Activated B cell treated with CpG ODN at 0.5 μM for 24 hours (primary cell): Measurements from ENCODE around the gene DHRS13. TPM values are rescaled to one million over a fixed set of nuclear protein-coding genes. Genes with fewer than 3 reads are reported as not detected.

Source experiments
- ATAC-seq: fragments of 200-7000 bp; cut with Tn5 transposase; one replicate; pipeline ENCODE4 v1.10.0; 2021; ENCODE audit warnings: low read depth, mild to moderate bottlenecking, moderate library complexity
- CTCF ChIA-PET: fragments of 350-600 bp; sonication (Branson Sonifier 250); formaldehyde crosslinking; loops from one replicate; lab custom pipeline; 2021; ENCODE audit warnings: antibody characterized with exemption; lab: Charles Lee
- POLR2A ChIA-PET: fragments of 350-600 bp; sonication (Branson Sonifier 250); formaldehyde crosslinking; loops from one replicate; lab custom pipeline; 2021; ENCODE audit warnings: antibody characterized with exemption; lab: Charles Lee
- DNase-seq: peaks from one replicate; pipeline ENCODE4 v3.0.0; 2022
- H3K27ac Mint-ChIP-seq: one replicate; pipeline ENCODE4 v1.8.0; 2020; ENCODE audit warnings: mixed read lengths
- H3K27me3 Mint-ChIP-seq: one replicate; pipeline ENCODE4 v1.8.0; 2021; ENCODE audit warnings: mixed read lengths
- H3K36me3 Mint-ChIP-seq: one replicate; pipeline ENCODE4 v1.8.0; 2021; ENCODE audit warnings: low read depth, mixed read lengths
- H3K4me1 Mint-ChIP-seq: one replicate; pipeline ENCODE4 v1.8.0; 2021; ENCODE audit warnings: mixed read lengths
- H3K4me3 Mint-ChIP-seq: one replicate; pipeline ENCODE4 v1.8.0; 2020; ENCODE audit warnings: mild to moderate bottlenecking, mixed read lengths
- H3K9me3 Mint-ChIP-seq: one replicate; pipeline ENCODE4 v1.8.0; 2020; ENCODE audit warnings: mixed read lengths
- intact Hi-C: fragments of 100-400 bp; cut with micrococcal nuclease; formaldehyde crosslinking; loops from one replicate; pipeline ENCODE4 v1.15.1; 2024
- total RNA-seq: library from RNA; stranded (reverse); gene quantifications from 2 replicates; pipeline ENCODE4 v1.2.3, GENCODE V29; 2022
- TF ChIP-seq, protein P1 (sequence below): fragments of 200-600 bp; IDR thresholded peaks from one replicate; pipeline ENCODE4 v1.8.0; 2022; ENCODE audit warnings: antibody characterized with exemption, mild to moderate bottlenecking

DHRS13 gene
- total RNA-seq, 1 donor from 2014 or later: 39.6 TPM

DNA sequence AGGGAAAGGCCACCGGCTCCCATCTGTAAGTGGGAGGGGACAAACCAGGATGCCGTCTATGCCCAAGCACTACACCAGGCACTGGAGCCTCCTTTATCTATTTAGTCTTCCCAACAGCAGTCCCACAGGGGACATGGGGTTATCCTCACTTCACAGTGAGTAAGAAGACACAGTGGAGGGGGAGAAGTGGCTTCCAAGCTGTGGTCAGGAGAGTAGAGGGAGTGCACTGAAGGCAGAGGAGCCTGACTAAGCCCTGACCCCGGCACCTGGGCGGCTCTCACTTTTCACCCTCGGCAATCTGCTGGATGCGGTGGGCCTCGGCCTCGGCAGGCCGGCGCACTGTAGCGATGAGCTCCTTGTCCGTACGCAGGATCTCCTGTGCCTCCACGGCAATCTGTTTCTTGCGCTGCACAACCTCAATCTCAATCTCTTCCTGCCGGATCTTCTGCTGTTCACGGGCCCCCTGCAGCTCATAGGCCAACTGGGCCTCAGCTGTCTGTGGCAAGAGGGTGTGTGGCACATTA is 21.3 kb downstream of the DHRS13 start:
- intact Hi-C loops: no loop called here
- H3K27me3 Mint-ChIP-seq: no peaks in the 10 kb centered on the region
- H3K36me3 Mint-ChIP-seq: peaks cover 87% of the 10 kb centered on the region
- H3K4me3 Mint-ChIP-seq: no peak overlapping the region
- H3K9me3 Mint-ChIP-seq: no peaks in the 10 kb centered on the region
- DNase-seq (no peak), ATAC-seq (no peak)
- TF ChIP-seq, protein P1, sequence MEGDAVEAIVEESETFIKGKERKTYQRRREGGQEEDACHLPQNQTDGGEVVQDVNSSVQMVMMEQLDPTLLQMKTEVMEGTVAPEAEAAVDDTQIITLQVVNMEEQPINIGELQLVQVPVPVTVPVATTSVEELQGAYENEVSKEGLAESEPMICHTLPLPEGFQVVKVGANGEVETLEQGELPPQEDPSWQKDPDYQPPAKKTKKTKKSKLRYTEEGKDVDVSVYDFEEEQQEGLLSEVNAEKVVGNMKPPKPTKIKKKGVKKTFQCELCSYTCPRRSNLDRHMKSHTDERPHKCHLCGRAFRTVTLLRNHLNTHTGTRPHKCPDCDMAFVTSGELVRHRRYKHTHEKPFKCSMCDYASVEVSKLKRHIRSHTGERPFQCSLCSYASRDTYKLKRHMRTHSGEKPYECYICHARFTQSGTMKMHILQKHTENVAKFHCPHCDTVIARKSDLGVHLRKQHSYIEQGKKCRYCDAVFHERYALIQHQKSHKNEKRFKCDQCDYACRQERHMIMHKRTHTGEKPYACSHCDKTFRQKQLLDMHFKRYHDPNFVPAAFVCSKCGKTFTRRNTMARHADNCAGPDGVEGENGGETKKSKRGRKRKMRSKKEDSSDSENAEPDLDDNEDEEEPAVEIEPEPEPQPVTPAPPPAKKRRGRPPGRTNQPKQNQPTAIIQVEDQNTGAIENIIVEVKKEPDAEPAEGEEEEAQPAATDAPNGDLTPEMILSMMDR: no peak
- no peak overlapping the region for H3K27ac Mint-ChIP-seq
- POLR2A ChIA-PET: interaction anchor here (1.3 kb wide), 1 partner anchor 16 kb away, joined by 5 read pairs; the partner anchor contains the start of gene FLOT2
- H3K4me1 Mint-ChIP-seq: peaks cover 19% of the 10 kb centered on the region
- CTCF ChIA-PET: interaction anchor here (3.3 kb wide), 1 partner anchor 155 kb away, joined by 11 read pairs; the partner anchor contains the start of gene TLCD1

DNA sequence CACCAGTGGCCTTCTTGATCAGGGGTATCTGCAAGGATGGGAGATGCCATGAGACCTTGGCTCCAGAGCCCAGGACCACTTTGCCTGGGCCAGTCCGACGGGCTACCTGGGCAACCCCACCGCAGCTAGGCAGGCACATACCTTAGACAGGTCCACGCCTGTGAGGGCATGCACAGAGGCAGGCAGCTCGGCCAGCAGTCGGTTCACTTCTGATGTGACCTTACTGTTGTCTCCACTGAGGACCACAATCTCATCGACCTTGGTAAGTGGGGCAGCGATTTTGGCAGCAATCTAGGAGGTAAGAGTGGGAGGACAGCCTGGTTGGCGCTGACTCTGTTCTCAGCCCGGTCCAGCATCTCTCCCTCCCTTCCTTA is 22.3 kb downstream of the DHRS13 start:
- TF ChIP-seq, protein P1: no peak
- no peak for DNase-seq
- no peak for ATAC-seq
- Mint-ChIP-seq H3K27ac (no peak overlapping the region), H3K27me3 (no peaks in the 10 kb centered on the region), H3K4me3 (no peak overlapping the region), H3K4me1 (peaks cover 18% of the 10 kb centered on the region), H3K9me3 (no peaks in the 10 kb centered on the region), H3K36me3 (peaks cover 78% of the 10 kb centered on the region)
- CTCF ChIA-PET: interaction anchor here (3.3 kb wide), 1 partner anchor 154 kb away, joined by 11 read pairs; the partner anchor contains the start of gene TLCD1
- intact Hi-C loops: no loop called here
- POLR2A ChIA-PET: interaction anchor here (0.6 to 2.1 kb wide), 3 partner anchors 12 to 15 kb away, joined by 3 to 11 read pairs (median 5); no protein-coding TSS in a partner anchor

DNA sequence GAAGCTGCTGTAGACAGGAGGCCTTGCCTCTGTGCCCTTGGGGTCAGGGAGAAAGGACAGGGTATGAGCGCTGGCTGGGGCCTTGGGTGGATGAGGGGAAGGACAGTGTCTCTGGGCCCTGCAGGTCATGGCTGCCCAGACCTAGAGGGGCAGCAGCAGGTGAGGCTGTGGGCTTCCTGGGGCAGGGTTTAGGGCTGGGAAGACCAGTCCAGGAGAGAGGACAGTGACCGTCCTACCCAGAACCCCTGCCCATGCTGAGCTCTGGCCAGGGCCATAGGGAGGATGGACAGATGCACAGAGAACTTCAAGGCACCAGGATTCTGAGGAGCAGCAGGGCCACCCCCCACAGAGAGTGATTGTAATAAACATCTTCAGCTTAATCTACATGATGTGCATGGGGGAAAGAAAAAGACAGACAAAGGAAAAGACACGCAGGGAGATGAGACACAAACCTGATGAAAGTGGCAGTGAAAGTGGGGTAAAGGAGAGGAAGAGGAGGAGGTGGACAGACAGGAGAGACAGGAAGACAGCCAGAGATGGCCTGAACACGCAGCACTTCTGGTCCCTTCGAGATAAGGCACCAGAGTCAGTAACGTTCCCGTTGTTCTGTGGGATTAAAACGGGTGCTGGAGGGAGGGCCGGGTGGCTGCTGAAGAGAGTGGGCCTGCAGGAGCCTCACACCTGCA is 22.9 kb downstream of the DHRS13 start:
- DNase-seq (no peak), ATAC-seq (no peak)
- H3K4me3 Mint-ChIP-seq: no peak overlapping the region
- H3K36me3 Mint-ChIP-seq: peaks cover 73% of the 10 kb centered on the region
- H3K4me1 Mint-ChIP-seq: peaks cover 16% of the 10 kb centered on the region
- ChIA-PET POLR2A (interaction anchor here (0.6 to 2.1 kb wide), 3 partner anchors 14 to 153 kb away, joined by 3 to 11 read pairs (median 3); no protein-coding TSS in a partner anchor), CTCF (interaction anchor here (0.9 to 3.3 kb wide), 5 partner anchors 30 to 153 kb away, joined by 3 to 11 read pairs (median 4); partner anchors contain the start of gene TLCD1)
- intact Hi-C loops: no loop called here
- H3K9me3 Mint-ChIP-seq: no peaks in the 10 kb centered on the region
- peak overlapping the region; percentile 9 for H3K27ac Mint-ChIP-seq
- TF ChIP-seq, protein P1: no peak
- no peaks in the 10 kb centered on the region for H3K27me3 Mint-ChIP-seq

DNA sequence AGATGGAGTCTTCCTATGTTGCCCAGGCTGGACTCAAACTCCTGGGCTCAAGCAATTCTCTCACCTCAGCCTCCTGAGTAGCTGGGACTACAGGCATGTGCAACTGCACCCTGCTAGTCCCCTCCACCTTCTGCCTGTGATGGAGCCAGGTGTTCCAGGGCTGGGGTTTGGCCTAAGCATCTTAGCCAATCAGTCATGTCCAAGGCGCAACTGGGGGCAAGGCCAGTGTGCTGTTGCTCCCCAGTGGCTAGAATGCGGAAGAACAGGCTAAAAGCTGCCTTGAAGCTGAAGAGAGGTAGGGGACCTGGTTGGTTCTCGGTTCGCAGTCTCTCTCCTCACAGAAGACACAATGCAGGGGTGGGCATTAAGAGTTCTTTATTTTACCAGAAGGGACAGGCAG is 23.9 kb downstream of the DHRS13 start:
- H3K9me3 Mint-ChIP-seq: no peaks in the 10 kb centered on the region

More for the DNA sequence above, 23.9 kb downstream of the DHRS13 start:
- Mint-ChIP-seq H3K27ac (no peak overlapping the region), H3K27me3 (no peaks in the 10 kb centered on the region), H3K4me3 (no peak overlapping the region), H3K4me1 (peaks cover 8% of the 10 kb centered on the region), H3K36me3 (peaks cover 62% of the 10 kb centered on the region)
- ChIA-PET POLR2A (interaction anchor here (0.5 to 2.1 kb wide), 5 partner anchors 15 to 234 kb away, joined by 3 to 11 read pairs (median 3); partner anchors contain the start of genes BLTP2 and RPL23A), CTCF (interaction anchor here (0.9 to 3.3 kb wide), 5 partner anchors 29 to 152 kb away, joined by 3 to 11 read pairs (median 4); partner anchors contain the start of gene TLCD1)
- TF ChIP-seq, protein P1: no peak
- DNase-seq (no peak), ATAC-seq (peak; percentile 64)
- intact Hi-C loops: no loop called here
